Activated T-helper 2 cell treated with anti-CD3 and anti-CD28 coated beads, Interferon-gamma antibody, Interleukin-2, Interleukin-4, amounts not matched to agents 10 μg/mL and 5 μg/mL and 100 μg/mL, durations not matched to agents 14 hours and 24 hours and 36 hours (primary cell): ENCODE results near the gene RBM26. TPM values are rescaled to one million over a fixed set of nuclear protein-coding genes. Genes with fewer than 3 reads are reported as not detected.
"Not testable (repeated sequence)": the region's sequence is repeated elsewhere in the genome, so short reads cannot be mapped to it uniquely, and the experiment has no call there.

Experiments used
- DNase-seq: peaks from one replicate; pipeline ENCODE4 v3.0.0; 2021; ENCODE audit warnings: low spot score
- H3K27ac Mint-ChIP-seq: one replicate; pipeline ENCODE4 v1.8.0; 2021; ENCODE audit warnings: mixed read lengths
- H3K27me3 Mint-ChIP-seq: one replicate; pipeline ENCODE4 v1.8.0; 2021; ENCODE audit warnings: low read depth, mixed read lengths
- H3K36me3 Mint-ChIP-seq: one replicate; pipeline ENCODE4 v1.8.0; 2021; ENCODE audit warnings: low read depth, mixed read lengths
- H3K4me1 Mint-ChIP-seq: one replicate; pipeline ENCODE4 v1.8.0; 2021; ENCODE audit warnings: low read depth, mixed read lengths
- H3K4me3 Mint-ChIP-seq: one replicate; pipeline ENCODE4 v1.8.0; 2021; ENCODE audit warnings: low read depth, mild to moderate bottlenecking, moderate library complexity, mixed read lengths
- H3K9me3 Mint-ChIP-seq: one replicate; pipeline ENCODE4 v1.8.0; 2021; ENCODE audit warnings: mixed read lengths
- intact Hi-C: fragments of 100-400 bp; cut with micrococcal nuclease; formaldehyde crosslinking; loops from one replicate; pipeline ENCODE4 v1.15.1; 2023
- total RNA-seq: library from RNA; stranded (reverse); gene quantifications from 2 replicates; pipeline ENCODE4 v1.2.3, GENCODE V29; 2022

The RBM26 gene
- total RNA-seq, 1 donor from 2014 or later, result 93.7 TPM

- Mint-ChIP-seq H3K36me3 (no peaks in the 10 kb centered on the region), H3K4me3 (no peak overlapping the region), H3K27ac (no peak overlapping the region), H3K9me3 (no peaks in the 10 kb centered on the region), H3K27me3 (peaks cover 15% of the 10 kb centered on the region), H3K4me1 (peaks cover 1% of the 10 kb centered on the region)
- DNase-seq, result no peak
- intact Hi-C loops, result no loop called here
Measured at GRCh38 chr13:79306650-79307049, 99.4 kb downstream of the RBM26 start.

GRCh38 chr13:79297128-79297527 lies 108.9 kb downstream of the RBM26 start:
- Mint-ChIP-seq H3K4me1 (no peaks in the 10 kb centered on the region), H3K27me3 (peaks cover 21% of the 10 kb centered on the region), H3K27ac (no peak overlapping the region), H3K4me3 (no peak overlapping the region), H3K9me3 (no peaks in the 10 kb centered on the region), H3K36me3 (no peaks in the 10 kb centered on the region)
- no peak for DNase-seq
- intact Hi-C loops, result no loop called here

- DNase-seq, result no peak
- Mint-ChIP-seq H3K27ac (no peak overlapping the region), H3K36me3 (no peaks in the 10 kb centered on the region), H3K9me3 (no peaks in the 10 kb centered on the region), H3K4me1 (no peaks in the 10 kb centered on the region), H3K4me3 (no peak overlapping the region), H3K27me3 (peaks cover 21% of the 10 kb centered on the region)
- intact Hi-C loops, result no loop called here
Measured at GRCh38 chr13:79295906-79296706, 109.9 kb downstream of the RBM26 start.

GRCh38 chr13:79290595-79291244 lies 115.3 kb downstream of the RBM26 start:
- no peak overlapping the region for H3K4me3 Mint-ChIP-seq
- intact Hi-C loops, result no loop called here

GRCh38 chr13:79289571-79289970 lies 116.5 kb downstream of the RBM26 start:
- intact Hi-C loops, result no loop called here
- Mint-ChIP-seq H3K27me3 (peaks cover 19% of the 10 kb centered on the region), H3K4me3 (no peak overlapping the region), H3K36me3 (no peaks in the 10 kb centered on the region), H3K4me1 (no peaks in the 10 kb centered on the region), H3K27ac (no peak overlapping the region), H3K9me3 (no peaks in the 10 kb centered on the region)
- DNase-seq, result no peak

More at GRCh38 chr13:79290595-79291244, 115.3 kb downstream of the RBM26 start:
- Mint-ChIP-seq H3K27ac (no peak overlapping the region), H3K4me1 (no peaks in the 10 kb centered on the region), H3K9me3 (no peaks in the 10 kb centered on the region), H3K36me3 (no peaks in the 10 kb centered on the region), H3K27me3 (peaks cover 24% of the 10 kb centered on the region)
- DNase-seq, result no peak

- H3K4me3 Mint-ChIP-seq, result no peak overlapping the region
- no peak for DNase-seq
- intact Hi-C loops, result no loop called here
- no peak overlapping the region for H3K27ac Mint-ChIP-seq
- H3K36me3 Mint-ChIP-seq, result no peaks in the 10 kb centered on the region
- H3K27me3 Mint-ChIP-seq, result peaks cover 16% of the 10 kb centered on the region
- H3K9me3 Mint-ChIP-seq, result no peaks in the 10 kb centered on the region
- H3K4me1 Mint-ChIP-seq, result no peaks in the 10 kb centered on the region
Measured at GRCh38 chr13:79287939-79288795, 117.9 kb downstream of the RBM26 start.

- no peaks in the 10 kb centered on the region for H3K36me3 Mint-ChIP-seq
- H3K4me1 Mint-ChIP-seq, result no peaks in the 10 kb centered on the region
- H3K27me3 Mint-ChIP-seq, result peaks cover 13% of the 10 kb centered on the region
- no peak overlapping the region for H3K27ac Mint-ChIP-seq
- intact Hi-C loops, result no loop called here
- H3K9me3 Mint-ChIP-seq, result no peaks in the 10 kb centered on the region
- DNase-seq, result no peak
- H3K4me3 Mint-ChIP-seq, result no peak overlapping the region
Measured at GRCh38 chr13:79285159-79285558, 120.9 kb downstream of the RBM26 start.

- Mint-ChIP-seq H3K27me3 (peaks cover 10% of the 10 kb centered on the region), H3K4me1 (no peaks in the 10 kb centered on the region), H3K36me3 (no peaks in the 10 kb centered on the region), H3K4me3 (no peak overlapping the region), H3K27ac (no peak overlapping the region), H3K9me3 (no peaks in the 10 kb centered on the region)
- DNase-seq, result no peak
- intact Hi-C loops, result no loop called here
Measured at GRCh38 chr13:79283742-79284141, 122.3 kb downstream of the RBM26 start.

GRCh38 chr13:79282976-79283375 lies 123.1 kb downstream of the RBM26 start:
- Mint-ChIP-seq H3K36me3 (no peaks in the 10 kb centered on the region), H3K4me3 (no peak overlapping the region), H3K27me3 (peaks cover 10% of the 10 kb centered on the region), H3K9me3 (no peaks in the 10 kb centered on the region), H3K27ac (no peak overlapping the region), H3K4me1 (no peaks in the 10 kb centered on the region)
- no peak for DNase-seq
- intact Hi-C loops, result no loop called here

- Mint-ChIP-seq H3K9me3 (no peaks in the 10 kb centered on the region), H3K4me1 (no peaks in the 10 kb centered on the region), H3K36me3 (no peaks in the 10 kb centered on the region), H3K4me3 (no peak overlapping the region), H3K27me3 (peaks cover 10% of the 10 kb centered on the region), H3K27ac (no peak overlapping the region)
- no peak for DNase-seq
- intact Hi-C loops, result no loop called here
Measured at GRCh38 chr13:79282508-79282907, 123.5 kb downstream of the RBM26 start.

GRCh38 chr13:79281339-79281747 lies 124.7 kb downstream of the RBM26 start:
- DNase-seq, result no peak
- H3K27ac Mint-ChIP-seq, result no peak overlapping the region
- no peaks in the 10 kb centered on the region for H3K9me3 Mint-ChIP-seq
- H3K4me1 Mint-ChIP-seq, result no peaks in the 10 kb centered on the region
- intact Hi-C loops, result no loop called here
- no peak overlapping the region for H3K4me3 Mint-ChIP-seq
- H3K36me3 Mint-ChIP-seq, result no peaks in the 10 kb centered on the region
- peaks cover 7% of the 10 kb centered on the region for H3K27me3 Mint-ChIP-seq

GRCh38 chr13:79279735-79280134 lies 126.3 kb downstream of the RBM26 start:
- H3K27me3 Mint-ChIP-seq, DNase-seq, H3K36me3 Mint-ChIP-seq, H3K4me3 Mint-ChIP-seq, H3K4me1 Mint-ChIP-seq, H3K27ac Mint-ChIP-seq, intact Hi-C loops, H3K9me3 Mint-ChIP-seq: not testable (repeated sequence)

- H3K36me3 Mint-ChIP-seq, result no peaks in the 10 kb centered on the region
- DNase-seq, result no peak
- H3K27ac Mint-ChIP-seq, result no peak overlapping the region
- no peak overlapping the region for H3K4me3 Mint-ChIP-seq
- H3K9me3 Mint-ChIP-seq, result no peaks in the 10 kb centered on the region
- peaks cover 15% of the 10 kb centered on the region for H3K27me3 Mint-ChIP-seq
- no peaks in the 10 kb centered on the region for H3K4me1 Mint-ChIP-seq
- intact Hi-C loops, result no loop called here
Measured at GRCh38 chr13:79273045-79273444, 133.0 kb downstream of the RBM26 start.
